ENCODE data around the gene NDUFAF8. TPM values are rescaled to one million over a fixed set of nuclear protein-coding genes. Genes with fewer than 3 reads are reported as not detected.

NDUFAF8 gene
- total RNA-seq, 1 experiment from 2014 or later = 60.1 TPM

DNA sequence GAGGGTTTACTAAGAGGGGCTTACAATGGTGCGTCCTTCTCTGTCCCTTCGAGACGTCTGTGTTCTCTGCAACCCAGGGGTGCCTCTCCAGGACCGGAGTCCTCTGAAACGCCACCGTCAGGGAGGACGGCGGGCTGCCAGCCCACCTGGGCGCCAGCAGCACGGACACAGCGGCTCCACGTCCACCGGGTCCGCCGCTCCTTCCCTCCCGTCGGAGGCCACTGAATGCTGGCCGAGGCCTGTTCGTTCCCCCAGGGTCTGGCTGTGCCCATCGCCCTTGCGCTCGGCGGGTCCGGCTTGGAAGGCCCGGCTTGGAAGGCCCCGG, 666 bp upstream of the NDUFAF8 start:
- Histone ChIP-seq H4K91ac (ENCODE audit: insufficient read length, low read depth, low read length) (no peak overlapping the region), H3K56ac (ENCODE audit: insufficient read length, low read depth, low read length) (no peak overlapping the region), H2BK120ac (ENCODE audit: low read depth, low read length, poor library complexity, severe bottlenecking) (no peak overlapping the region), H3T11ph (ENCODE audit: low read length) (no peak overlapping the region), H3K18ac (ENCODE audit: insufficient read length, low read depth, low read length) (no peak overlapping the region), H4K8ac (replicated peaks; ENCODE audit: insufficient read length, low read depth, low read length) (no peak overlapping the region), H3K9ac (ENCODE audit: extremely low read depth, insufficient read length, low read length) (peak overlapping the region; percentile 76), H3K79me2 (ENCODE audit: insufficient read depth, low read length) (peaks cover 4% of the 10 kb centered on the region), H3K9me3 (ENCODE audit: control insufficient read depth, low read depth, low read length) (no peaks in the 10 kb centered on the region), H3K79me1 (ENCODE audit: insufficient read depth, low read depth, low read length, poor library complexity, severe bottlenecking) (peaks cover 3% of the 10 kb centered on the region), H3K4me2 (ENCODE audit: insufficient read depth, insufficient read length, low read length) (peak overlapping the region; percentile 82), H3K27ac (ENCODE audit: insufficient read length, low read depth, low read length) (no peak overlapping the region), H3K23ac (ENCODE audit: insufficient read length, low read depth, low read length) (no peak overlapping the region), H3K4ac (ENCODE audit: low read depth, low read length) (no peak overlapping the region), H2AK5ac (ENCODE audit: insufficient read length, low read length) (no peak overlapping the region), H3K23me2 (ENCODE audit: insufficient read length, low read depth, low read length, poor library complexity, severe bottlenecking) (peaks cover 12% of the 10 kb centered on the region), H3K4me1 (ENCODE audit: insufficient read depth, low read length) (no peaks in the 10 kb centered on the region), H3K27me3 (ENCODE audit: insufficient read depth, low read length) (no peaks in the 10 kb centered on the region), H2BK5ac (ENCODE audit: insufficient read length, low read length) (no peak overlapping the region), H2BK15ac (ENCODE audit: low read depth, low read length) (no peak overlapping the region), H4K5ac (ENCODE audit: insufficient read length, low read depth, low read length) (no peak overlapping the region), H4K20me1 (ENCODE audit: control insufficient read depth, insufficient read depth, insufficient read length) (peaks cover 3% of the 10 kb centered on the region), H2AFZ (ENCODE audit: low read length) (no peak overlapping the region), H3K14ac (ENCODE audit: insufficient read depth, low read length) (no peak overlapping the region; the same call in 1 of the 2 replicates), H2BK20ac (ENCODE audit: low read depth, low read length, poor library complexity, severe bottlenecking) (no peak overlapping the region), H2BK12ac (ENCODE audit: insufficient read length, low read depth, low read length) (no peak overlapping the region)
- Mint-ChIP-seq H3K27me3 (ENCODE audit: low read depth) (no peaks in the 10 kb centered on the region; the same call in none of the 2 replicates), H3K4me1 (peaks cover 19 to 32% of the 10 kb centered on the region in 2 experiments), H3K9me3 (no peaks in the 10 kb centered on the region; a peak in 2 of 5 replicates), H3K27ac (no peak overlapping the region), H3K4me3 (peak overlapping the region; percentile 90 to 93), H3K36me3 (ENCODE audit: insufficient read depth in 1 of 3, low read depth in 3 of 3) (peaks cover 5 to 15% (median 9%) of the 10 kb centered on the region in 3 experiments; a peak in 6 of 7 replicates)
- DNase-seq = no peak
- no peak for TF ChIP-seq CTCF (conservative IDR thresholded peaks at IDR 0.05)
- WGBS (ENCODE audit: extremely low coverage, insufficient read length, low lambda C conversion rate) = no CpG with 5 or more reads among the region's 26 CpGs
